Erythroblast (primary cell): ENCODE data around the gene HS1BP3.

Experiments
- GATA1 ChIP-seq: IDR thresholded peaks from 2 replicates; pipeline ENCODE4 v1.6.1; 2011; ENCODE audit warnings: low read depth, mild to moderate bottlenecking, control low read depth, low read length, moderate library complexity
- POLR2A ChIP-seq: IDR thresholded peaks from 2 replicates; pipeline ENCODE4 v1.6.1; 2011; ENCODE audit warnings: mild to moderate bottlenecking, low read length

- TF ChIP-seq POLR2A (no peak), GATA1 (no peak)
These were observed 40.9 kb downstream of the HS1BP3 start for GRCh38 chr2:20609995-20610357.
